DOHH2 (cell line): Measurements from ENCODE around the gene ADAR.
A peak's percentile ranks its signal among the peaks of the same experiment; 100 is the strongest.

ENCODE experiments used
- H3F3A ChIP-seq: fragments of 200-600 bp; sonication (generic), shearing (Covaris generic); 2 replicates; pipeline ENCODE4 v1.6.0; 2016; ENCODE audit warnings: antibody characterized with exemption, mild to moderate bottlenecking; ENCODE audit not compliant: control insufficient read depth, insufficient read depth
- H3K27ac ChIP-seq: fragments of 200-600 bp; sonication (generic); 2 replicates; pipeline ENCODE4 v1.5.1; 2014; ENCODE audit warnings: low read depth, mild to moderate bottlenecking, low read length, moderate library complexity
- H3K27me3 ChIP-seq: fragments of 200-600 bp; sonication (generic); 2 replicates; pipeline ENCODE4 v1.6.1; 2014; ENCODE audit warnings: mild to moderate bottlenecking, low read length, mixed read lengths; ENCODE audit not compliant: control insufficient read depth
- H3K36me3 ChIP-seq: fragments of 200-600 bp; sonication (generic); 2 replicates; pipeline ENCODE4 v1.6.1; 2014; ENCODE audit warnings: mild to moderate bottlenecking, low read length, moderate library complexity, mixed read lengths; ENCODE audit not compliant: control insufficient read depth
- H3K4me1 ChIP-seq: fragments of 200-600 bp; sonication (generic); 2 replicates; pipeline ENCODE4 v1.6.1; 2014; ENCODE audit warnings: mild to moderate bottlenecking, low read length, mixed read lengths; ENCODE audit not compliant: control insufficient read depth
- H3K4me2 ChIP-seq: fragments of 200-600 bp; sonication (generic); 2 replicates; pipeline ENCODE4 v1.6.0; 2014; ENCODE audit warnings: mild to moderate bottlenecking, low read length, moderate library complexity
- H3K4me3 ChIP-seq: fragments of 200-600 bp; sonication (generic); 2 replicates; pipeline ENCODE4 v1.5.1; 2014; ENCODE audit warnings: mild to moderate bottlenecking, low read length, mixed read lengths
- H3K79me2 ChIP-seq: fragments of 200-600 bp; sonication (generic); 2 replicates; pipeline ENCODE4 v1.6.1; 2014; ENCODE audit warnings: mild to moderate bottlenecking, low read length, mixed read lengths; ENCODE audit not compliant: control insufficient read depth
- H3K9me2 ChIP-seq: fragments of 200-600 bp; sonication (generic); replicated peaks from 2 replicates; pipeline ENCODE4 v1.6.1; 2014; ENCODE audit warnings: mild to moderate bottlenecking, low read length, mixed read lengths; ENCODE audit not compliant: control insufficient read depth
- H3K9me3 ChIP-seq: fragments of 200-600 bp; sonication (generic); 2 replicates; pipeline ENCODE4 v1.6.1; 2014; ENCODE audit warnings: antibody characterized with exemption, low read length, mixed read lengths; ENCODE audit not compliant: control insufficient read depth, insufficient read depth
- H4K20me1 ChIP-seq: fragments of 200-600 bp; sonication (generic); 2 replicates; pipeline ENCODE4 v1.6.0; 2014; ENCODE audit warnings: low read depth, mild to moderate bottlenecking, antibody characterized with exemption, low read length, moderate library complexity; ENCODE audit not compliant: control insufficient read depth, insufficient read depth
- EZH2phosphoT487 ChIP-seq: fragments of 200-600 bp; sonication (generic); IDR thresholded peaks from 2 replicates; pipeline ENCODE4 v1.6.1; 2017; ENCODE audit warnings: borderline replicate concordance, mild to moderate bottlenecking, antibody characterized with exemption, low read length, moderate library complexity, mixed read lengths
- TF ChIP-seq, protein P1 (sequence below): fragments of 200-600 bp; sonication (generic); IDR thresholded peaks from one replicate; pipeline ENCODE4 v1.5.1; 2014; ENCODE audit warnings: antibody characterized with exemption, mild to moderate bottlenecking, low read depth, low read length; ENCODE audit not compliant: poor library complexity, severe bottlenecking

The ADAR gene

GRCh38 chr1:154550657-154551056 lies 57.3 kb downstream of the ADAR start:
- H3F3A ChIP-seq: peaks cover 17% of the 10 kb centered on the region; the same call in 1 of the 2 replicates
- no peak overlapping the region for H3K4me3 ChIP-seq
- H3K9me2 ChIP-seq: no peaks in the 10 kb centered on the region
- no peaks in the 10 kb centered on the region for H3K9me3 ChIP-seq
- H3K4me2 ChIP-seq: no peak overlapping the region
- H4K20me1 ChIP-seq: peaks cover 7% of the 10 kb centered on the region; the same call in 1 of the 2 replicates
- H3K27ac ChIP-seq: no peak overlapping the region
- peaks cover 78% of the 10 kb centered on the region for H3K36me3 ChIP-seq
- peaks cover 7% of the 10 kb centered on the region for H3K79me2 ChIP-seq
- H3K27me3 ChIP-seq: no peaks in the 10 kb centered on the region
- TF ChIP-seq, protein P1, sequence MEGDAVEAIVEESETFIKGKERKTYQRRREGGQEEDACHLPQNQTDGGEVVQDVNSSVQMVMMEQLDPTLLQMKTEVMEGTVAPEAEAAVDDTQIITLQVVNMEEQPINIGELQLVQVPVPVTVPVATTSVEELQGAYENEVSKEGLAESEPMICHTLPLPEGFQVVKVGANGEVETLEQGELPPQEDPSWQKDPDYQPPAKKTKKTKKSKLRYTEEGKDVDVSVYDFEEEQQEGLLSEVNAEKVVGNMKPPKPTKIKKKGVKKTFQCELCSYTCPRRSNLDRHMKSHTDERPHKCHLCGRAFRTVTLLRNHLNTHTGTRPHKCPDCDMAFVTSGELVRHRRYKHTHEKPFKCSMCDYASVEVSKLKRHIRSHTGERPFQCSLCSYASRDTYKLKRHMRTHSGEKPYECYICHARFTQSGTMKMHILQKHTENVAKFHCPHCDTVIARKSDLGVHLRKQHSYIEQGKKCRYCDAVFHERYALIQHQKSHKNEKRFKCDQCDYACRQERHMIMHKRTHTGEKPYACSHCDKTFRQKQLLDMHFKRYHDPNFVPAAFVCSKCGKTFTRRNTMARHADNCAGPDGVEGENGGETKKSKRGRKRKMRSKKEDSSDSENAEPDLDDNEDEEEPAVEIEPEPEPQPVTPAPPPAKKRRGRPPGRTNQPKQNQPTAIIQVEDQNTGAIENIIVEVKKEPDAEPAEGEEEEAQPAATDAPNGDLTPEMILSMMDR: no peak
- TF ChIP-seq EZH2phosphoT487: no peak
- H3K4me1 ChIP-seq: no peaks in the 10 kb centered on the region

GRCh38 chr1:154550070-154550469 lies 57.9 kb downstream of the ADAR start:
- Histone ChIP-seq H3K79me2 (peaks cover 1% of the 10 kb centered on the region), H3K36me3 (peaks cover 72% of the 10 kb centered on the region), H3K27ac (no peak overlapping the region), H3K9me3 (no peaks in the 10 kb centered on the region), H4K20me1 (peaks cover 7% of the 10 kb centered on the region; the same call in 1 of the 2 replicates), H3K9me2 (no peaks in the 10 kb centered on the region), H3K4me3 (no peak overlapping the region), H3K4me1 (no peaks in the 10 kb centered on the region), H3F3A (peaks cover 17% of the 10 kb centered on the region; the same call in 1 of the 2 replicates), H3K4me2 (no peak overlapping the region), H3K27me3 (no peaks in the 10 kb centered on the region)
- TF ChIP-seq EZH2phosphoT487: no peak
- TF ChIP-seq, protein P1: no peak

GRCh38 chr1:154549202-154549770 lies 58.7 kb downstream of the ADAR start:
- H3K79me2 ChIP-seq: no peaks in the 10 kb centered on the region
- peak overlapping the region; percentile 5; the same call in 1 of the 2 replicates for H3K4me2 ChIP-seq
- TF ChIP-seq EZH2phosphoT487: no peak
- TF ChIP-seq, protein P1: no peak
- no peaks in the 10 kb centered on the region for H3K9me3 ChIP-seq
- peaks cover 7% of the 10 kb centered on the region; the same call in 1 of the 2 replicates for H4K20me1 ChIP-seq
- no peak overlapping the region for H3K27ac ChIP-seq
- no peak overlapping the region for H3K4me3 ChIP-seq
- H3F3A ChIP-seq: peaks cover 17% of the 10 kb centered on the region; the same call in 1 of the 2 replicates
- H3K4me1 ChIP-seq: no peaks in the 10 kb centered on the region
- H3K36me3 ChIP-seq: peaks cover 64% of the 10 kb centered on the region
- no peaks in the 10 kb centered on the region for H3K27me3 ChIP-seq
- H3K9me2 ChIP-seq: no peaks in the 10 kb centered on the region
